GM12891 (cell line): Measurements from ENCODE around the gene FAM163B.
"Not testable (repeated sequence)": the region's sequence is repeated elsewhere in the genome, so short reads cannot be mapped to it uniquely, and the experiment has no call there.

Experiments
- DNase-seq: peaks from one replicate; pipeline ENCODE4 v3.0.0; 2011; ENCODE audit warnings: low spot score; ENCODE audit not compliant: insufficient read length
- FAIRE-seq: peaks from 2 replicates; lab custom pipeline; 2011; peaks lifted over from hg19 to GRCh38; lab: Jason Lieb, UNC
- PAX5 ChIP-seq: IDR thresholded peaks from 2 replicates; pipeline ENCODE4 v1.6.1; 2011; ENCODE audit warnings: low read length, moderate library complexity, mild to moderate bottlenecking; ENCODE audit not compliant: insufficient read depth, severe bottlenecking
- POLR2A ChIP-seq: IDR thresholded peaks from 2 replicates; pipeline ENCODE4 v1.6.1; 2011; ENCODE audit warnings: low read depth, low read length, control low read depth
- POLR2AphosphoS5 ChIP-seq: IDR thresholded peaks from 2 replicates; pipeline ENCODE4 v1.6.1; 2011; ENCODE audit warnings: low read depth, low read length, control low read depth
- POU2F2 ChIP-seq: IDR thresholded peaks from 2 replicates; pipeline ENCODE4 v1.6.1; 2011; ENCODE audit warnings: low read depth, mild to moderate bottlenecking, control low read depth, low read length, moderate library complexity
- SPI1 ChIP-seq: IDR thresholded peaks from 2 replicates; pipeline ENCODE4 v1.6.1; 2011; ENCODE audit warnings: low read depth, low read length, control low read depth
- TAF1 ChIP-seq: IDR thresholded peaks from 2 replicates; pipeline ENCODE4 v1.6.1; 2011; ENCODE audit warnings: low read depth, low read length, control low read depth

The FAM163B gene

GRCh38 chr9:133634081-133634691 lies 25.0 kb upstream of the FAM163B start:
- DNase-seq: no peak
- no peak for FAIRE-seq
- TF ChIP-seq POLR2AphosphoS5 (no peak), SPI1 (no peak), TAF1 (no peak), POU2F2 (no peak), PAX5 (no peak), POLR2A (no peak)

- FAIRE-seq (no peak), DNase-seq (no peak)
- TF ChIP-seq TAF1: no peak
- TF ChIP-seq POLR2A: no peak
- TF ChIP-seq SPI1: no peak
- no peak for TF ChIP-seq POLR2AphosphoS5
- TF ChIP-seq PAX5: no peak
Observed at GRCh38 chr9:133633681-133634080, 24.5 kb upstream of the FAM163B start.

DNA sequence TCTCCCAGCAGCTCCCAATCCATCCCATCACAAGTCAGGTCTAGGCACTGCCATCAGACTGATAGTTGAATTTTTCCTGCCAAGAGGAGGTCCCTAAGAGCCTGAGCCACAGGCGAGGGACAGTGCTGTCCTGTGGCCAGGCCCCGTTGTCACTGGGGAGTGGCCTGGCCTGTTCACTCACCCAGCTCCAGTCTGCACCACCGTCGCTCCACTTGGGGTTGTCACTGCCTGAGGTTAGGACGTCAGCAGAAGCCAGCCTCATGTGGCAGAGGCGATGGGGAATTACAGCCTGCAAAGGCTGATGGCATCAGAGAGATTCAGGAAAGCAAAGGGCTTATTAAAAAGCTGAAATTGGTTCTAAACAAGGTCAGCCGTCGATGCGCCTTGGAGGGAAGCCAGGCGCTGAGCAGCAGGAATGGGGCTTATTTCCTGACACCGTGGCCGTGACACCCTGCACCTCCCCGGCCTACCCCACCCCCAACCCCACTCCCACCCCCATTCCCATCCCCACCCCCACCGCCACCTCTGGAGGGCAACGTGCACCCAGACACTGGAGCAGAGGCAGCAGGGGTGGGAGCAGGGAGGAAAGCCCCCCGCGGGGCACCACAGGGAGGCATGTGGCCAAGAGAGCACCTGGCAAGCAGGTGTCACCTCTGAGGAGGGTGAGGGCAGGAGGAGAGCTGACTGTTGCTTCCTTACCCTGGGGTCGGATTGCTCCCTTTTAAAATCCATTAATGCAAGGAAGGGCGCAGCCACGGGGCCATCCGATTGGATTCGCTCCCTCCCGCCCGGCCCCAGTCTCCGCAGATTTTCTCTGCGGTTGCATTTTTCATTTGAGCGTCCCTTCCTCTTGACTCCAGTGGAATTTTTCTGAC lies 23.9 kb upstream of the FAM163B start:
- no peak for FAIRE-seq
- no peak for DNase-seq
- TF ChIP-seq POLR2AphosphoS5 (no peak), TAF1 (no peak), POU2F2 (no peak), PAX5 (no peak)

DNA sequence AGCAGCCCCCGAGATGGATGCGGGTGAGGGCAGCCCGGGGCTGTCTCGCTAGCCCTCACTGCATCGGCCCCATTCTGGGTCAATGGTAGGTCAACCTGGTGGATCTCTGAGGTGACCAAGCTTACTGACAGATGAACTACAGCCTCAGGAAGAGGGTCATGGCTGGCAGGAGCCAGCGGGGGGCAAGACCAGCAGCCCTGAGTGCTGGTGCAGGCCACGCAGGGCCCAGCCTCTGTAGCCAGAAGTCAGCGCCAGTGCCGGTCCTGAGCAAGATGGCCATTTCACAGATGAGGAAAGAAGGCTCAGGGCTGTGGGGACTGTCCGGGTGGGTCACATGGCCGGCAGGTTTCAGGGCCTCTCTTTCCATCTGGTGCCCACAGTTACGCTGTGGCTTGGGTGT lies 21.9 kb upstream of the FAM163B start:
- no peak for DNase-seq
- no peak for FAIRE-seq
- TF ChIP-seq SPI1 (no peak), PAX5 (no peak), POU2F2 (no peak), POLR2A (no peak), POLR2AphosphoS5 (no peak), TAF1 (no peak)

DNA sequence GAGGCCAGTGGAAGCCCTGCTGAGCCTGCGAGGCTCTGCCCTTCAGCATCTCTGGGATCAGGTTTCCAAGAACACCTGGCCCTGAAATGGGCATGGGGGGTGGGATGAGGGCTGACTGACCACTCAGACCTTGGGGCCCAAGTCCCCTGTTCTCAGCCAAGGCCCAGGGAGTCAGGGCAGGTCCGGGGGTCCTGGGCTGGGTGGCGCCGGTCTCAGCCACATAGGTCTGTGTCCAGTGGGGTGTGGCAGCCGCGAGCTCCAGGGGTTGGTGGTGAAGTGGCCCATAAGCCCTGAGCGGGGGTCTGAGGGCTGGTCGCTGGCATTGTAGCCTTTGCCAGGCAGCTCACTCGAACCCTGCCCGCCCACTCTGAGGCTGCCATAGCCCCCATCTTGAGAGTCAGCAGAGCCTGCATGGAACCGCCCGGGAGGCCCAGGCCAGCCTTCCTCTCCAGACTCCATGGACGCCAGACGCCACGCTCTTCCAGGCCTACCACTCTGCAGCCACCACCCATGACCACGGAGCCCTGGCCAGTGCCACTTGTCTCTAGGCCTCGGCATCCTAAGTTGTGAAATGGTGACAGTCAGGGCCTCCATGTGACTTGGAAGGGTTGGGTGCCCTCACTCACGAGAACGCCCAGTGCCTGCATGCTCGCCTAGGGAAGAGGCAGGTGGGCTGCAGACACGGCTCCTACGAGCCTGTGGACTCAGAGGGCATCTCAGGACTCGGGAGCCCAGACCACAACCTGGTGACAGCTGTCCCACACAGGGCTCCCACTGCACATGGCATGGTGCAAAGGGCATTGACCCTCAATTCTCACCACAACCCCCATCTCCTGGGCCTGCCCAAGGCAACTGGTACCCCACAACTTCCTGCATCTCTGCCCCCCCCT lies 20.3 kb upstream of the FAM163B start:
- no peak for FAIRE-seq
- TF ChIP-seq POLR2A (no peak), SPI1 (no peak), POU2F2 (no peak), PAX5 (no peak), POLR2AphosphoS5 (no peak), TAF1 (no peak)
- DNase-seq: no peak

- FAIRE-seq: no peak
- no peak for DNase-seq
- TF ChIP-seq PAX5 (no peak), TAF1 (no peak), POLR2AphosphoS5 (no peak), POLR2A (no peak), POU2F2 (no peak), SPI1 (no peak)
Observed at GRCh38 chr9:133628766-133629165, 19.6 kb upstream of the FAM163B start.

DNA sequence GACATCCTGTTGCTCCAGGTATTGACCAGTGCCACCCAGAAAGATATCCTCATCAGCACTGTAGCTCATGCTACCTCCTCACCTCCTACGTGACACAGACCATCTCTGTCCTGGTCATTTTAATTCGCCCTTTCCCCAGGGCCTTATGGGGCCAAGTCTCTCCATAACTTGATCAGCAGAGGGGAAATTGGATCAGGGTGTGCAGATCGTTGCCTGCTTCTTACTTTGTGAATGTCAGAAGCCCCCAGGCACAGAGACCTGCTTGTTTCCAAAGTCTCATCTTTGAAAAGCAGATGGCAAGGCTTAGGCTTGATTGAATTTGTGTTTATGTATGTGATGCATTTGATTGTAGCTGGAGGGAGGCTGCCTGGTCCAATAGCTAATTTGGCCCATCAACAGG lies 18.2 kb upstream of the FAM163B start:
- FAIRE-seq (no peak), DNase-seq (no peak)
- TF ChIP-seq POLR2AphosphoS5: no peak
- no peak for TF ChIP-seq PAX5
- TF ChIP-seq POLR2A: no peak
- TF ChIP-seq SPI1: no peak
- no peak for TF ChIP-seq POU2F2
- TF ChIP-seq TAF1: no peak

GRCh38 chr9:133626008-133626407 lies 16.8 kb upstream of the FAM163B start:
- DNase-seq, FAIRE-seq: not testable (repeated sequence)

- DNase-seq (no peak), FAIRE-seq (no peak)
- TF ChIP-seq POU2F2: no peak
- no peak for TF ChIP-seq SPI1
- TF ChIP-seq POLR2A: no peak
- TF ChIP-seq TAF1: no peak
- TF ChIP-seq PAX5: no peak
- no peak for TF ChIP-seq POLR2AphosphoS5
Observed at GRCh38 chr9:133622555-133622954, 13.4 kb upstream of the FAM163B start.
